NCI-H345 treated with DMSO at 0.1 percent for 48 hours (cell line): Measurements from ENCODE around the gene CHURC1.

Experiments used
- DNase-seq: peaks from one replicate; lab custom pipeline; 2025; ENCODE audit not compliant: unreplicated experiment; lab: John Stamatoyannopoulos, UW

Gene CHURC1

GRCh38 chr14:64954491-64955240 is 40.4 kb downstream of the CHURC1 start:
- no peak for DNase-seq

GRCh38 chr14:64955297-64955696 is 41.0 kb downstream of the CHURC1 start:
- no peak for DNase-seq

GRCh38 chr14:64956697-64957406 is 42.6 kb downstream of the CHURC1 start:
- no peak for DNase-seq

GRCh38 chr14:64958201-64958600 is 43.9 kb downstream of the CHURC1 start:
- DNase-seq: no peak

- no peak for DNase-seq
Observed at GRCh38 chr14:64958743-64959142, 44.5 kb downstream of the CHURC1 start.

- DNase-seq: no peak
Observed at GRCh38 chr14:64960762-64961276, 46.6 kb downstream of the CHURC1 start.

- DNase-seq: no peak
Observed at GRCh38 chr14:64963611-64964010, 49.4 kb downstream of the CHURC1 start.

- no peak for DNase-seq
Observed at GRCh38 chr14:64965356-64966000, 51.2 kb downstream of the CHURC1 start.

GRCh38 chr14:64966976-64967375 is 52.7 kb downstream of the CHURC1 start:
- no peak for DNase-seq

GRCh38 chr14:64968167-64968566 is 53.9 kb downstream of the CHURC1 start:
- no peak for DNase-seq

GRCh38 chr14:64968651-64969050 is 54.4 kb downstream of the CHURC1 start:
- no peak for DNase-seq

GRCh38 chr14:64970041-64970440 is 55.8 kb downstream of the CHURC1 start:
- DNase-seq: no peak

GRCh38 chr14:64970776-64971477 is 56.7 kb downstream of the CHURC1 start:
- no peak for DNase-seq

- DNase-seq: no peak
Observed at GRCh38 chr14:64971491-64971942, 57.3 kb downstream of the CHURC1 start.

- no peak for DNase-seq
Observed at GRCh38 chr14:64971943-64972791, 57.9 kb downstream of the CHURC1 start, which contains the start of gene RAB15. TSS of gene RAB15 (minus strand) at chr14:64972336. CDS start at chr14:64972076, 260 bp downstream.

GRCh38 chr14:64973026-64973442 is 58.8 kb downstream of the CHURC1 start:
- no peak for DNase-seq

- DNase-seq: no peak
Observed at GRCh38 chr14:64973826-64974225, 59.6 kb downstream of the CHURC1 start.

GRCh38 chr14:64974563-64974962 is 60.3 kb downstream of the CHURC1 start:
- no peak for DNase-seq

- no peak for DNase-seq
Observed at GRCh38 chr14:64979336-64980074, 65.2 kb downstream of the CHURC1 start.
